ENCODE data around the gene ANKRD13A. TPM values are rescaled to one million over a fixed set of nuclear protein-coding genes. Genes with fewer than 3 reads are reported as not detected.

The ANKRD13A gene
- total RNA-seq, 1 donor from 2014 or later = 35.4 TPM

- Histone ChIP-seq H3K9ac (no peak overlapping the region), H3K27ac (no peak overlapping the region), H3K4me1 (peaks cover 14% of the 10 kb centered on the region), H3K36me3 (no peaks in the 10 kb centered on the region), H4K20me1 (ENCODE audit: low read depth) (no peaks in the 10 kb centered on the region), H3K4me2 (no peak overlapping the region), H3K9me3 (ENCODE audit: low read depth) (no peaks in the 10 kb centered on the region), H3K4me3 (no peak overlapping the region), H3K79me2 (ENCODE audit: low read depth) (no peaks in the 10 kb centered on the region), H3F3A (ENCODE audit: low read depth) (peaks cover 11% of the 10 kb centered on the region), H3K27me3 (no peaks in the 10 kb centered on the region), H2AFZ (replicated peaks) (no peak overlapping the region)
- Mint-ChIP-seq H3K4me3 (no peak overlapping the region), H3K4me1 (peaks cover 34% of the 10 kb centered on the region), H3K36me3 (peaks cover 27% of the 10 kb centered on the region), H3K9me3 (no peaks in the 10 kb centered on the region), H3K27ac (peak overlapping the region; percentile 8), H3K27me3 (ENCODE audit: insufficient read depth, low read depth) (no peaks in the 10 kb centered on the region)
- no peak for TF ChIP-seq CTCF (IDR thresholded peaks at IDR 0.05)
- no peak for TF ChIP-seq EZH2phosphoT487 (IDR thresholded peaks at IDR 0.05)
- no peak for TF ChIP-seq EZH2 (IDR thresholded peaks at IDR 0.05)
- no peak for DNase-seq (ENCODE audit: low spot score)
These were observed 47.5 kb upstream of the ANKRD13A start for GRCh38 chr12:109951751-109952150.

GRCh38 chr12:109952160-109952858 is 46.9 kb upstream of the ANKRD13A start:
- H3F3A ChIP-seq (ENCODE audit: low read depth) = peaks cover 6% of the 10 kb centered on the region
- no peaks in the 10 kb centered on the region for H4K20me1 ChIP-seq (ENCODE audit: low read depth)
- H3K79me2 ChIP-seq (ENCODE audit: low read depth) = no peaks in the 10 kb centered on the region
- H3K9me3 Mint-ChIP-seq = no peaks in the 10 kb centered on the region
- H3K9ac ChIP-seq = no peak overlapping the region
- no peak for TF ChIP-seq EZH2 (IDR thresholded peaks at IDR 0.05)
- no peak for TF ChIP-seq EZH2phosphoT487 (IDR thresholded peaks at IDR 0.05)
- no peak for TF ChIP-seq CTCF (IDR thresholded peaks at IDR 0.05)
- no peaks in the 10 kb centered on the region for H3K36me3 ChIP-seq
- no peak overlapping the region for H3K4me2 ChIP-seq
- no peak overlapping the region for H2AFZ ChIP-seq (replicated peaks)
- H3K27ac Mint-ChIP-seq = peak overlapping the region; percentile 8
- no peak overlapping the region for H3K4me3 ChIP-seq
- H3K27me3 ChIP-seq = no peaks in the 10 kb centered on the region
- no peaks in the 10 kb centered on the region for H3K9me3 ChIP-seq (ENCODE audit: low read depth)
- no peak overlapping the region for H3K4me3 Mint-ChIP-seq
- H3K36me3 Mint-ChIP-seq = peaks cover 23% of the 10 kb centered on the region
- no peak for DNase-seq (ENCODE audit: low spot score)
- peaks cover 29% of the 10 kb centered on the region for H3K4me1 Mint-ChIP-seq
- no peaks in the 10 kb centered on the region for H3K27me3 Mint-ChIP-seq (ENCODE audit: insufficient read depth, low read depth)
- peaks cover 8% of the 10 kb centered on the region for H3K4me1 ChIP-seq
- H3K27ac ChIP-seq = no peak overlapping the region

- peaks cover 24% of the 10 kb centered on the region for H3K36me3 Mint-ChIP-seq
These were observed 46.4 kb upstream of the ANKRD13A start for GRCh38 chr12:109952873-109953272.

More at GRCh38 chr12:109952873-109953272, 46.4 kb upstream of the ANKRD13A start:
- Histone ChIP-seq H2AFZ (replicated peaks) (no peak overlapping the region), H3K27ac (no peak overlapping the region), H4K20me1 (ENCODE audit: low read depth) (no peaks in the 10 kb centered on the region), H3K4me3 (no peak overlapping the region), H3F3A (ENCODE audit: low read depth) (peaks cover under 1% of the 10 kb centered on the region), H3K9ac (no peak overlapping the region), H3K36me3 (no peaks in the 10 kb centered on the region), H3K79me2 (ENCODE audit: low read depth) (no peaks in the 10 kb centered on the region), H3K9me3 (ENCODE audit: low read depth) (no peaks in the 10 kb centered on the region), H3K4me1 (peaks cover 4% of the 10 kb centered on the region), H3K4me2 (no peak overlapping the region), H3K27me3 (no peaks in the 10 kb centered on the region)
- TF ChIP-seq CTCF (IDR thresholded peaks at IDR 0.05) (no peak), EZH2phosphoT487 (IDR thresholded peaks at IDR 0.05) (no peak), EZH2 (IDR thresholded peaks at IDR 0.05) (no peak)
- H3K27me3 Mint-ChIP-seq (ENCODE audit: insufficient read depth, low read depth) = no peaks in the 10 kb centered on the region
- no peak overlapping the region for H3K27ac Mint-ChIP-seq
- H3K4me3 Mint-ChIP-seq = no peak overlapping the region
- no peaks in the 10 kb centered on the region for H3K9me3 Mint-ChIP-seq
- peaks cover 28% of the 10 kb centered on the region for H3K4me1 Mint-ChIP-seq
- DNase-seq (ENCODE audit: low spot score) = no peak
